IMR-90 (cell line): Measurements from ENCODE around the gene TNNI3K. TPM values are rescaled to one million over a fixed set of nuclear protein-coding genes. Genes with fewer than 3 reads are reported as not detected.

Experiments used
- ATAC-seq: fragments of 200-7000 bp; cut with Tn5 transposase; 2 replicates; pipeline ENCODE4 v1.9.1; 2020; ENCODE audit warnings: low read depth, mild to moderate bottlenecking, moderate library complexity
- BruUV-seq: library from RNA; stranded (reverse); fragments of 400-500 nt; replicated peaks from 2 replicates; lab custom pipeline; 2021; lab: Mats Ljungman, UMichigan
- CTCF ChIA-PET: fragments of 300-600 bp; formaldehyde crosslinking; extraction: SDS; loops from one replicate; lab custom pipeline; 2021; ENCODE audit warnings: antibody characterized with exemption; lab: Yijun Ruan, JAX
- POLR2A ChIA-PET: fragments of 300-600 bp; sonication (Branson Sonifier 250); formaldehyde crosslinking; loops from one replicate; lab custom pipeline; 2022; ENCODE audit warnings: antibody characterized with exemption; ENCODE audit not compliant: unreplicated experiment; lab: Charles Lee
- DNase-seq: peaks from one replicate; pipeline ENCODE4 v3.0.0; 2013
- H2AFZ ChIP-seq: replicated peaks from 2 replicates; pipeline ENCODE3; 2013; ENCODE audit warnings: low read length, mild to moderate bottlenecking; ENCODE audit not compliant: poor library complexity
- H2AK5ac ChIP-seq: 2 replicates; pipeline ENCODE4 v1.6.1; 2013; ENCODE audit warnings: low read depth, low read length, inconsistent platforms
- H2AK9ac ChIP-seq: replicated peaks from 2 replicates; pipeline ENCODE3; 2013; ENCODE audit warnings: mild to moderate bottlenecking, low read depth, low read length, moderate library complexity; ENCODE audit not compliant: poor library complexity
- H2BK120ac ChIP-seq: 2 replicates; pipeline ENCODE4 v1.6.1; 2013; ENCODE audit warnings: low read depth, low read length, inconsistent platforms
- H2BK15ac ChIP-seq: 3 replicates; pipeline ENCODE4 v1.6.1; 2013; ENCODE audit warnings: low read depth, low read length, inconsistent platforms
- H2BK20ac ChIP-seq: 2 replicates; pipeline ENCODE4 v1.6.1; 2013; ENCODE audit warnings: low read depth, mild to moderate bottlenecking, inconsistent platforms, low read length, moderate library complexity
- H2BK5ac ChIP-seq: 2 replicates; pipeline ENCODE4 v1.6.1; 2013; ENCODE audit warnings: mild to moderate bottlenecking, low read depth, low read length, inconsistent platforms; ENCODE audit not compliant: poor library complexity, severe bottlenecking
- H3K14ac ChIP-seq: replicated peaks from 2 replicates; pipeline ENCODE4 v1.6.1; 2013; ENCODE audit warnings: low read depth, low read length, inconsistent platforms
- H3K18ac ChIP-seq: 2 replicates; pipeline ENCODE4 v1.6.1; 2013; ENCODE audit warnings: low read depth, low read length, control low read depth
- H3K23ac ChIP-seq: 2 replicates; pipeline ENCODE4 v1.6.1; 2013; ENCODE audit warnings: low read depth, low read length, inconsistent platforms
- H3K27ac ChIP-seq: 2 replicates; pipeline ENCODE4 v1.5.1; 2013; ENCODE audit warnings: mild to moderate bottlenecking, control low read depth, low read length; ENCODE audit not compliant: insufficient read depth
- H3K27me3 ChIP-seq: 2 replicates; pipeline ENCODE4 v1.6.1; 2013; ENCODE audit warnings: low read length; ENCODE audit not compliant: control insufficient read depth, insufficient read depth
- H3K36me3 ChIP-seq: 2 replicates; pipeline ENCODE4 v1.6.1; 2013; ENCODE audit warnings: low read length, mixed read lengths; ENCODE audit not compliant: control insufficient read depth, insufficient read depth
- H3K4ac ChIP-seq: 2 replicates; pipeline ENCODE4 v1.6.1; 2013; ENCODE audit warnings: low read depth, low read length, inconsistent platforms
- H3K4me1 ChIP-seq: 2 replicates; pipeline ENCODE4 v1.6.1; 2013; ENCODE audit warnings: low read length, mixed read lengths; ENCODE audit not compliant: control insufficient read depth, insufficient read depth
- H3K4me2 ChIP-seq: 2 replicates; pipeline ENCODE4 v1.6.1; 2013; ENCODE audit warnings: low read depth, mild to moderate bottlenecking, control low read depth, low read length, moderate library complexity
- H3K4me3 ChIP-seq: 2 replicates; pipeline ENCODE4 v1.5.1; 2013; ENCODE audit warnings: low read depth, mild to moderate bottlenecking, control low read depth, low read length, moderate library complexity; ENCODE audit not compliant: insufficient read depth
- H3K56ac ChIP-seq: 2 replicates; pipeline ENCODE4 v1.6.1; 2013; ENCODE audit warnings: low read length, inconsistent platforms; ENCODE audit not compliant: insufficient read depth; ENCODE audit errors: extremely low read depth
- H3K79me1 ChIP-seq, 2 experiments: 2 replicates each; pipeline ENCODE4 v1.6.1; 2013; ENCODE audit warnings: low read length in 2 of 2, inconsistent platforms in 1 of 2, low read depth in 1 of 2
- H3K9ac ChIP-seq: 2 replicates; pipeline ENCODE4 v1.6.1; 2013; ENCODE audit warnings: low read depth, low read length, control low read depth
- H3K9me1 ChIP-seq: 2 replicates; pipeline ENCODE4 v1.6.1; 2013; ENCODE audit warnings: low read length, inconsistent platforms; ENCODE audit not compliant: insufficient read depth
- H3K9me3 ChIP-seq: 2 replicates; pipeline ENCODE4 v1.6.1; 2013; ENCODE audit warnings: low read length; ENCODE audit not compliant: control insufficient read depth, insufficient read depth
- H4K20me1 ChIP-seq: 2 replicates; pipeline ENCODE4 v1.6.1; 2013; ENCODE audit warnings: low read length, inconsistent platforms; ENCODE audit not compliant: insufficient read depth
- H4K5ac ChIP-seq: 2 replicates; pipeline ENCODE4 v1.6.1; 2013; ENCODE audit warnings: mild to moderate bottlenecking, low read depth, low read length, control low read depth
- H4K8ac ChIP-seq, 2 experiments: 2 replicates each; pipeline ENCODE4 v1.6.1; 2013; ENCODE audit warnings: low read depth in 2 of 2, low read length in 2 of 2, control low read depth in 1 of 2, inconsistent platforms in 1 of 2
- H4K91ac ChIP-seq: 2 replicates; pipeline ENCODE4 v1.6.1; 2013; ENCODE audit warnings: low read depth, low read length, inconsistent platforms; ENCODE audit not compliant: insufficient read depth
- BHLHE40 ChIP-seq: fragments of 150-350 bp; IDR thresholded peaks from 2 replicates; pipeline ENCODE4 v1.6.1; 2016; ENCODE audit warnings: mild to moderate bottlenecking, low read depth, low read length
- CEBPB ChIP-seq: IDR thresholded peaks from 2 replicates; pipeline ENCODE4 v1.6.1; 2012; ENCODE audit warnings: low read depth, low read length, improper control_type of control experiment
- CHD1 ChIP-seq: IDR thresholded peaks from 2 replicates; pipeline ENCODE4 v1.6.1; 2012; ENCODE audit warnings: low read depth, low read length, improper control_type of control experiment
- CTCF ChIP-seq: conservative IDR thresholded peaks from 2 replicates; pipeline ENCODE4 v1.5.1; 2012; ENCODE audit warnings: mild to moderate bottlenecking, low read depth, low read length, improper control_type of control experiment
- FOS ChIP-seq: fragments of 150-350 bp; IDR thresholded peaks from 2 replicates; pipeline ENCODE4 v1.6.1; 2016; ENCODE audit warnings: low read depth, low read length
- MAZ ChIP-seq: IDR thresholded peaks from 2 replicates; pipeline ENCODE4 v1.6.1; 2012; ENCODE audit warnings: low read depth, mild to moderate bottlenecking, low read length, improper control_type of control experiment, moderate library complexity, borderline replicate concordance
- POLR2A ChIP-seq: IDR thresholded peaks from 2 replicates; pipeline ENCODE4 v1.6.1; 2012; ENCODE audit warnings: mild to moderate bottlenecking, low read depth, low read length
- WGBS, 2 experiments: methylation state at CpG; one replicate each; pipeline versions ENCODE4 v1.1.5 to v1.1.7; 2013; ENCODE audit warnings: missing lambda C conversion rate in 2 of 2; ENCODE audit not compliant: insufficient read length in 1 of 2; ENCODE audit errors: extremely low coverage in 2 of 2; 5-methylcytosine and 5-hydroxymethylcytosine counted together
- dilution Hi-C: fragments of 300-500 bp; cut with HindIII; formaldehyde crosslinking; loops from one replicate; pipeline ENCODE4 v1.14.3; 2018; ENCODE audit warnings: low sequenced_read_pairs; ENCODE audit not compliant: unreplicated experiment
- in situ Hi-C: fragments of 300-500 bp; cut with MboI; formaldehyde crosslinking; loops from 3 replicates; pipeline ENCODE4 v1.14.3; 2019; ENCODE audit warnings: low sequenced_read_pairs, inconsistent platforms, mixed read lengths
- intact Hi-C: fragments of 100-400 bp; cut with micrococcal nuclease; formaldehyde crosslinking; loops from 2 replicates; pipeline ENCODE4 v1.10.0; 2022
- polyA plus RNA-seq, 3 experiments: library from polyadenylated mRNA; depleted of rRNA; stranded (reverse); fragments of >200 nt; gene quantifications; 2 replicates each; pipeline ENCODE4 v1.2.3, GENCODE V29; 2012; ENCODE audit warnings: low replicate concordance in 1 of 3
- total RNA-seq: library from RNA; depleted of rRNA; stranded (reverse); fragments of >200 nt; gene quantifications from 2 replicates; pipeline ENCODE4 v1.2.3, GENCODE V29; 2012
- TF ChIP-seq, protein P1 (sequence below): fragments of 150-350 bp; IDR thresholded peaks from 2 replicates; pipeline ENCODE4 v1.6.1; 2016; ENCODE audit warnings: low read depth, mild to moderate bottlenecking, low read length, moderate library complexity, borderline replicate concordance

The TNNI3K gene
- total and polyA plus RNA-seq, 2 of the 4 experiments (the other 2 are of a cell fraction): 0.90 to 1.3 TPM

GRCh38 chr1:74367175-74367813 is 132.1 kb downstream of the TNNI3K start:
- Histone ChIP-seq H3K36me3 (no peaks in the 10 kb centered on the region), H3K9me3 (peaks cover 2% of the 10 kb centered on the region; the same call in 1 of the 2 replicates), H3K9ac (no peak overlapping the region), H4K8ac (peak overlapping the region in 1 of 2 experiments; percentile 57; a peak in 1 of 4 replicates), H2AFZ (no peak overlapping the region), H3K18ac (no peak overlapping the region; the same call in 1 of the 2 replicates), H2AK5ac (no peak overlapping the region), H2BK120ac (peak overlapping the region; percentile 58; the same call in 1 of the 2 replicates), H2BK15ac (no peak overlapping the region), H2AK9ac (no peak overlapping the region), H4K5ac (no peak overlapping the region), H3K9me1 (no peaks in the 10 kb centered on the region), H3K56ac (no peak overlapping the region), H2BK20ac (0 out of 2 replicates have a peak overlapping the region, but pooled peaks have one; percentile 1), H3K4me2 (no peak overlapping the region), H2BK5ac (peak overlapping the region; percentile 10), H3K23ac (no peak overlapping the region), H3K27me3 (no peaks in the 10 kb centered on the region), H3K4ac (0 out of 2 replicates have a peak overlapping the region, but pooled peaks have one; percentile 29), H3K27ac (no peak overlapping the region), H4K20me1 (no peaks in the 10 kb centered on the region), H3K14ac (no peak overlapping the region), H4K91ac (no peak overlapping the region), H3K79me1 (no peaks in the 10 kb centered on the region), H3K4me1 (peaks cover 2% of the 10 kb centered on the region; the same call in 1 of the 2 replicates), H3K4me3 (no peak overlapping the region)
- DNase-seq: peak; percentile 14
- ChIA-PET CTCF (no interaction called here), POLR2A (no interaction called here)
- ATAC-seq: peak; percentile 64
- intact Hi-C loops (loop anchor here (5.0 kb wide), 1 partner anchor 95 kb away; no protein-coding TSS in a partner anchor), in situ Hi-C loops (no loop called here), dilution Hi-C loops (no loop called here)
- BruUV-seq: no TSS peak
- no peak for TF ChIP-seq FOS
- TF ChIP-seq BHLHE40: no peak
- TF ChIP-seq CTCF: no peak
- TF ChIP-seq CEBPB: no peak
- no peak for TF ChIP-seq POLR2A
- TF ChIP-seq MAZ: no peak
- TF ChIP-seq, protein P1, sequence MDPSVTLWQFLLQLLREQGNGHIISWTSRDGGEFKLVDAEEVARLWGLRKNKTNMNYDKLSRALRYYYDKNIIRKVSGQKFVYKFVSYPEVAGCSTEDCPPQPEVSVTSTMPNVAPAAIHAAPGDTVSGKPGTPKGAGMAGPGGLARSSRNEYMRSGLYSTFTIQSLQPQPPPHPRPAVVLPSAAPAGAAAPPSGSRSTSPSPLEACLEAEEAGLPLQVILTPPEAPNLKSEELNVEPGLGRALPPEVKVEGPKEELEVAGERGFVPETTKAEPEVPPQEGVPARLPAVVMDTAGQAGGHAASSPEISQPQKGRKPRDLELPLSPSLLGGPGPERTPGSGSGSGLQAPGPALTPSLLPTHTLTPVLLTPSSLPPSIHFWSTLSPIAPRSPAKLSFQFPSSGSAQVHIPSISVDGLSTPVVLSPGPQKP: no peak
- no peak for TF ChIP-seq CHD1
- no CpG with 5 or more reads among the region's 1 CpG for WGBS, 2 experiments
